Ovary (tissue), 9 donors: Measurements from ENCODE around the gene S100A13. TPM values are rescaled to one million over a fixed set of nuclear protein-coding genes. Genes with fewer than 3 reads are reported as not detected.
A peak's percentile ranks its signal among the peaks of the same experiment; 100 is the strongest.

Experiments
- DNase-seq, 5 donors: peaks; one replicate each; pipeline ENCODE4 v3.0.0-alpha.2; 2019 to 2020
- H3K27ac ChIP-seq, 2 donors: fragments of 200-600 bp; one replicate each; pipeline versions ENCODE4 v1.5.1 to v1.8.0; 2019 to 2022
- H3K27me3 ChIP-seq: fragments of 200-600 bp; one replicate; pipeline ENCODE4 v1.8.0; 2022
- H3K36me3 ChIP-seq: fragments of 200-600 bp; sonication (generic); one replicate; pipeline ENCODE4 v1.5.1; 2019
- H3K4me1 ChIP-seq: one replicate; pipeline ENCODE4 v1.8.1; 2013; ENCODE audit warnings: mild to moderate bottlenecking, moderate library complexity; ENCODE audit not compliant: insufficient read depth
- H3K4me3 ChIP-seq: fragments of 200-600 bp; sonication (generic); one replicate; pipeline ENCODE4 v1.5.1; 2017
- H3K9me3 ChIP-seq, 2 donors: fragments of 200-600 bp in 1 of 2; sonication (generic) in 1 of 2; one replicate each; pipeline versions ENCODE4 v1.5.1 to v1.8.1; 2013 to 2019; ENCODE audit warnings: mild to moderate bottlenecking in 1 of 2, moderate library complexity in 1 of 2
- EP300 ChIP-seq: sonication (generic); formaldehyde crosslinking; IDR thresholded peaks from one replicate; pipeline ENCODE4 v1.6.1; 2017; ENCODE audit warnings: antibody characterized with exemption
- POLR2A ChIP-seq: fragments of 450-650 bp; IDR thresholded peaks from one replicate; pipeline ENCODE4 v1.6.1; 2017; ENCODE audit warnings: antibody characterized with exemption, mild to moderate bottlenecking, moderate library complexity
- WGBS, 3 donors: extraction: QIAGEN DNeasy Blood & Tissue Kit in 1 of 3; methylation state at CpG; one replicate each; pipeline versions ENCODE4 v1.1.5 to v1.1.7; 2013 to 2017; 5-methylcytosine and 5-hydroxymethylcytosine counted together
- intact Hi-C, 4 donors: fragments of 100-400 bp; cut with DNase I; formaldehyde crosslinking; loops; one replicate each; pipeline versions ENCODE4 v1.11.0 to v1.15.1; 2022 to 2023
- polyA plus RNA-seq, 2 donors: library from polyadenylated mRNA; stranded (reverse); fragments of 200-250 nt in 1 of 2; fragments of 350-450 nt in 1 of 2; fragmentation: Illumina TruSeq in 1 of 2; extraction: RNeasy Lipid Tissue Mini Kit (QIAGEN cat#74804) in 1 of 2; gene quantifications; one replicate each; pipeline ENCODE4 v1.2.3, GENCODE V29; 2013 to 2014
- total RNA-seq, 7 donors: library from RNA; depleted of rRNA in 2 of 7; stranded (reverse); fragments of >200 nt in 2 of 7; fragmentation: NEBNext Ultra II Directional in 3 of 7; extraction: Animal tissue kit (Norgen Biotek cat#: 25700) in 3 of 7; gene quantifications; one replicate each; pipeline versions ENCODE4 v1.1.0 to v1.2.4, GENCODE V29; 2016 to 2023
- TF ChIP-seq, protein P1 (sequence below), 3 donors: fragments of 450-650 bp in 2 of 3; fragments of 200-600 bp in 1 of 3; IDR thresholded peaks; one replicate each; pipeline versions ENCODE4 v1.5.1 to v1.8.0; 2016 to 2022; ENCODE audit warnings: antibody characterized with exemption in 3 of 3, mild to moderate bottlenecking in 1 of 3
- donor health status: DM: no; HTN: no; CAD: no; lungs with moderate emphysema.
- donor health status: DM: no; HTN: no; CAD: no.
- donor health status: Bipolar disorder and iron deficiency.
- donor health status: DM: yes; HTN: yes; CAD: no.
- donor health status: DM: no; HTN: no; CAD: no.
- donor health status: DM: yes; HTN: yes; CAD: no.

Gene S100A13
- total and polyA plus RNA-seq, 9 donors, result 73.2 to 560 (median 125) TPM

DNA sequence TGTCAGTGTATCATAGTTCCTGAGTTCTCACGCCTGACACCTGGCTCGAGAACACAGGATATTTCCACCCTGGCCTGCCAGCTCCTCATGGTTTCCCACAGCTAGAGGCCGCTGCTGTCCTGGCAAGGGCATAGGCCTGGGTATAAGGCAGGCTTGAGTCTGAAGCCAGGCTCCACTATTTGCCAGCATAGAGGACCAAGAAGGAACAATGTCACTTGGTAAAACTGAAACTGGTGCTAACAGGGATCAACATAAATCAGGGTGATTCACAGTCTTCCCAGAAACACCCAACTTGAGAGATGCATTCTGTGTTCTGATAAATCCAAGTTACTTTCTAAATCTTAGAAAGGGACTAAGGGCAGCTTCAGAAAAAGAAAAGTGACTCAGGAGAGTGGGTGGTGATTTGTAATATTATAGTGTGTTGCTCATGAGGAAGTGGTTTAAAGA is 54.7 kb downstream of the S100A13 start:
- no peak for TF ChIP-seq EP300
- TF ChIP-seq POLR2A, result no peak
- TF ChIP-seq, protein P1, sequence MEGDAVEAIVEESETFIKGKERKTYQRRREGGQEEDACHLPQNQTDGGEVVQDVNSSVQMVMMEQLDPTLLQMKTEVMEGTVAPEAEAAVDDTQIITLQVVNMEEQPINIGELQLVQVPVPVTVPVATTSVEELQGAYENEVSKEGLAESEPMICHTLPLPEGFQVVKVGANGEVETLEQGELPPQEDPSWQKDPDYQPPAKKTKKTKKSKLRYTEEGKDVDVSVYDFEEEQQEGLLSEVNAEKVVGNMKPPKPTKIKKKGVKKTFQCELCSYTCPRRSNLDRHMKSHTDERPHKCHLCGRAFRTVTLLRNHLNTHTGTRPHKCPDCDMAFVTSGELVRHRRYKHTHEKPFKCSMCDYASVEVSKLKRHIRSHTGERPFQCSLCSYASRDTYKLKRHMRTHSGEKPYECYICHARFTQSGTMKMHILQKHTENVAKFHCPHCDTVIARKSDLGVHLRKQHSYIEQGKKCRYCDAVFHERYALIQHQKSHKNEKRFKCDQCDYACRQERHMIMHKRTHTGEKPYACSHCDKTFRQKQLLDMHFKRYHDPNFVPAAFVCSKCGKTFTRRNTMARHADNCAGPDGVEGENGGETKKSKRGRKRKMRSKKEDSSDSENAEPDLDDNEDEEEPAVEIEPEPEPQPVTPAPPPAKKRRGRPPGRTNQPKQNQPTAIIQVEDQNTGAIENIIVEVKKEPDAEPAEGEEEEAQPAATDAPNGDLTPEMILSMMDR (IDR thresholded peaks at IDR 0.05), result peak; percentile 74 to 80 (median 76)
- DNase-seq, result peak; percentile 79 to 87 (median 84)

GRCh38 chr1:153571706-153572105 is 55.6 kb downstream of the S100A13 start:
- Histone ChIP-seq H3K4me1 (peaks cover 4% of the 10 kb centered on the region), H3K4me3 (no peak overlapping the region), H3K9me3 (no peaks in the 10 kb centered on the region), H3K27ac (no peak overlapping the region), H3K27me3 (no peaks in the 10 kb centered on the region), H3K36me3 (no peaks in the 10 kb centered on the region)
- whole genome bisulfite sequencing, 3 donors, result 66 to 74% (median 69%) methylated on average over 7 of the region's 7 CpGs
- intact Hi-C loops, result loop anchor here in 2 of 4 donors (10.0 kb wide), 2 partner anchors 53 to 203 kb away; partner anchors contain the start of genes S100A1 (in 1 of the 2), S100A13 (in 1 of the 2) and SLC27A3 (in 1 of the 2)
- DNase-seq, result no peak
- TF ChIP-seq POLR2A, result no peak
- TF ChIP-seq, protein P1 (IDR thresholded peaks at IDR 0.05), result no peak
- TF ChIP-seq EP300, result no peak

More for the DNA sequence above, 54.7 kb downstream of the S100A13 start:
- peaks cover 1% of the 10 kb centered on the region for H3K4me1 ChIP-seq
- no peak overlapping the region for H3K4me3 ChIP-seq
- 4 to 6% (median 6%) methylated on average over 3 of the region's 3 CpGs for WGBS, 3 donors
- no peaks in the 10 kb centered on the region for H3K27me3 ChIP-seq
- H3K36me3 ChIP-seq, result no peaks in the 10 kb centered on the region
- intact Hi-C loops, result loop anchor here in 2 of 4 donors (10.0 kb wide), 2 partner anchors 52 to 202 kb away; partner anchors contain the start of genes S100A1 (in 1 of the 2), S100A13 (in 1 of the 2) and SLC27A3 (in 1 of the 2)
- no peak overlapping the region for H3K27ac ChIP-seq
- H3K9me3 ChIP-seq, result no peaks in the 10 kb centered on the region

DNA sequence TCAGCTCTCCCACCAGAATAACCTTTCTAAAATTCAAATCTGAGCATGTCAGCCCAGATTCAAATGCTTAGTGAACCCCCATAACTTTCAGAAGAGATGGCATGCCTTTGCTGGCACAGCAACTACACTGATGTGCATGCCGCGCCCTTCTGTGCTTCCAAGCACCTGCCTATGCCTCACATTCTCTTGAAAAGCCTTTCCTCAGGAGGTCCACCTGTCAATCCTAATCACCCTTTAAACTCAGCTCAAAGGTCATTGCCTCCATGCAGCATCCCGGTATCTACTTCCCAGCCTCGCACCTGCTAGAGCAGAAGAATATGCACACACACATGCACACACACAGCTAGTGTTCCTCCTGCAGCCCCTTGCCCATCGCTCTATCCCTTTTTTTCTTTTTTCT is 56.4 kb downstream of the S100A13 start:
- no peak for TF ChIP-seq POLR2A
- no peak for TF ChIP-seq EP300
- TF ChIP-seq, protein P1 (IDR thresholded peaks at IDR 0.05), result no peak
- Histone ChIP-seq H3K4me3 (no peak overlapping the region), H3K27ac (no peak overlapping the region), H3K27me3 (no peaks in the 10 kb centered on the region), H3K9me3 (no peaks in the 10 kb centered on the region), H3K36me3 (no peaks in the 10 kb centered on the region), H3K4me1 (peaks cover 11% of the 10 kb centered on the region)
- WGBS, 3 donors, result 91 to 93% (median 92%) methylated on average over 5 of the region's 5 CpGs
- no peak for DNase-seq
- intact Hi-C loops, result loop anchor here in 2 of 4 donors (10.0 kb wide), 2 partner anchors 54 to 204 kb away; partner anchors contain the start of genes S100A1 (in 1 of the 2), S100A13 (in 1 of the 2) and SLC27A3 (in 1 of the 2)

GRCh38 chr1:153569465-153569864 is 57.8 kb downstream of the S100A13 start:
- Histone ChIP-seq H3K27me3 (no peaks in the 10 kb centered on the region), H3K27ac (no peak overlapping the region), H3K36me3 (no peaks in the 10 kb centered on the region), H3K9me3 (no peaks in the 10 kb centered on the region), H3K4me3 (no peak overlapping the region), H3K4me1 (peaks cover 18% of the 10 kb centered on the region)
- intact Hi-C loops, result loop anchor here in 3 of 4 donors (2.0 to 10.0 kb wide), 3 partner anchors 37 to 217 kb away; partner anchors contain the start of gene S100A9 (in 1 of the 3)
- WGBS, 3 donors, result 83 to 87% (median 87%) methylated on average over 8 of the region's 8 CpGs
- no peak for DNase-seq
- TF ChIP-seq, protein P1 (IDR thresholded peaks at IDR 0.05), result no peak
- TF ChIP-seq EP300, result no peak
- TF ChIP-seq POLR2A, result no peak

Other genes with a start within 250 kb of the S100A13 start
- 10 to 100 TPM in 3 of 7 donors, 1 to 10 TPM in 4; 5.3 to 60.5 (median 9.1) TPM for gene S100A8, start 236.4 kb downstream of the S100A13 start, total RNA-seq
- 10 to 100 TPM in 1 of 2 donors, 1 to 10 TPM in 1; 8.3 to 19.4 TPM for gene S100A8, start 236.4 kb downstream of the S100A13 start, polyA plus RNA-seq
- not detected for gene S100A7A, start 211.0 kb downstream of the S100A13 start, total RNA-seq
- not detected for gene S100A7A, start 211.0 kb downstream of the S100A13 start, polyA plus RNA-seq
- gene S100A7, start 166.9 kb downstream of the S100A13 start, total RNA-seq, result under 1 TPM in 1 of 7 donors, not detected in 6; 0.97 TPM
- gene S100A7, start 166.9 kb downstream of the S100A13 start, polyA plus RNA-seq, result not detected
- gene S100A6, start 91.5 kb downstream of the S100A13 start, total RNA-seq, result 100 to 1,000 TPM; 170 to 646 (median 456) TPM
- gene S100A6, start 91.5 kb downstream of the S100A13 start, polyA plus RNA-seq, result 100 to 1,000 TPM; 587 to 764 TPM
- not detected for gene S100A5, start 86.6 kb downstream of the S100A13 start, total RNA-seq
- not detected for gene S100A5, start 86.6 kb downstream of the S100A13 start, polyA plus RNA-seq
- gene S100A4, start 81.7 kb downstream of the S100A13 start, total RNA-seq, result 10 to 100 TPM; 12.7 to 85.5 (median 37.3) TPM
- gene S100A4, start 81.7 kb downstream of the S100A13 start, polyA plus RNA-seq, result 100 to 1,000 TPM; 104 to 160 TPM
- 1 to 10 TPM in 3 of 7 donors, under 1 TPM in 1, not detected in 3; 0.48 to 2.5 (median 1.3) TPM for gene S100A3, start 78.2 kb downstream of the S100A13 start, total RNA-seq
- gene S100A3, start 78.2 kb downstream of the S100A13 start, polyA plus RNA-seq, result 1 to 10 TPM in 1 of 2 donors, not detected in 1; 2.2 TPM
- gene S100A2, start 61.7 kb downstream of the S100A13 start, total RNA-seq, result 1 to 10 TPM in 4 of 7 donors, under 1 TPM in 1, not detected in 2; 0.61 to 4.0 (median 1.8) TPM
- 1 to 10 TPM in 1 of 2 donors, under 1 TPM in 1; 0.88 to 3.3 TPM for gene S100A2, start 61.7 kb downstream of the S100A13 start, polyA plus RNA-seq
- gene S100A16, start 14.4 kb downstream of the S100A13 start, total RNA-seq, result 100 to 1,000 TPM in 2 of 7 donors, 10 to 100 TPM in 5; 40.7 to 110 (median 67.3) TPM
- 100 to 1,000 TPM; 117 to 200 TPM for gene S100A16, start 14.4 kb downstream of the S100A13 start, polyA plus RNA-seq
- gene S100A14, start 11.2 kb downstream of the S100A13 start, total RNA-seq, result 10 to 100 TPM in 1 of 7 donors, 1 to 10 TPM in 4, not detected in 2; 1.3 to 19.8 (median 2.9) TPM
- gene S100A14, start 11.2 kb downstream of the S100A13 start, polyA plus RNA-seq, result under 1 TPM; 0.40 to 0.68 TPM
- gene S100A1, start 929 bp upstream of the S100A13 start, total RNA-seq, result 10 to 100 TPM in 2 of 7 donors, 1 to 10 TPM in 3, under 1 TPM in 1, not detected in 1; 0.91 to 77.2 (median 4.8) TPM
- gene S100A1, start 929 bp upstream of the S100A13 start, polyA plus RNA-seq, result 1 to 10 TPM in 1 of 2 donors, under 1 TPM in 1; 0.97 to 1.2 TPM
- gene CHTOP, start 6.6 kb upstream of the S100A13 start, total RNA-seq, result 10 to 100 TPM; 54.0 to 91.1 (median 79.0) TPM
- 10 to 100 TPM; 66.3 to 72.9 TPM for gene CHTOP, start 6.6 kb upstream of the S100A13 start, polyA plus RNA-seq
- gene SNAPIN, start 31.2 kb upstream of the S100A13 start, total RNA-seq, result 10 to 100 TPM; 31.6 to 48.9 (median 38.4) TPM
- 10 to 100 TPM; 41.3 to 70.2 TPM for gene SNAPIN, start 31.2 kb upstream of the S100A13 start, polyA plus RNA-seq
- gene ILF2, start 43.5 kb upstream of the S100A13 start, total RNA-seq, result 100 to 1,000 TPM in 6 of 7 donors, 10 to 100 TPM in 1; 92.5 to 133 (median 122) TPM
- gene ILF2, start 43.5 kb upstream of the S100A13 start, polyA plus RNA-seq, result 100 to 1,000 TPM in 1 of 2 donors, 10 to 100 TPM in 1; 87.3 to 206 TPM
- gene NPR1, start 51.2 kb upstream of the S100A13 start, total RNA-seq, result 10 to 100 TPM; 23.6 to 96.5 (median 50.7) TPM
- gene NPR1, start 51.2 kb upstream of the S100A13 start, polyA plus RNA-seq, result 10 to 100 TPM; 20.6 to 31.3 TPM
- 10 to 100 TPM; 49.5 to 74.4 (median 58.6) TPM for gene INTS3, start 100.5 kb upstream of the S100A13 start, total RNA-seq
- 10 to 100 TPM; 41.6 to 54.5 TPM for gene INTS3, start 100.5 kb upstream of the S100A13 start, polyA plus RNA-seq
- gene SLC27A3, start 147.9 kb upstream of the S100A13 start, total RNA-seq, result 10 to 100 TPM in 6 of 7 donors, 1 to 10 TPM in 1; 9.5 to 50.9 (median 31.1) TPM
- 10 to 100 TPM; 23.2 to 31.5 TPM for gene SLC27A3, start 147.9 kb upstream of the S100A13 start, polyA plus RNA-seq